ENCODE data around the gene ASAP3.

The ASAP3 gene

GRCh38 chr1:23483321-23484252 lies at the start of gene ASAP3 (continued):
- TF ChIP-seq ZBTB10 (tag by site-specific recombination; IDR thresholded peaks at IDR 0.05) (peak; percentile 90), ZNF324 (tag by site-specific recombination; IDR thresholded peaks at IDR 0.05) (no peak), KLF9 (tag by site-specific recombination; IDR thresholded peaks at IDR 0.05; ENCODE audit: low read depth) (no peak), ZNF423 (tag by site-specific recombination; IDR thresholded peaks at IDR 0.05) (no peak), ZNF138 (tag by site-specific recombination; IDR thresholded peaks at IDR 0.05; ENCODE audit: borderline replicate concordance) (no peak), KLF7 (tag by site-specific recombination; IDR thresholded peaks at IDR 0.05; ENCODE audit: borderline replicate concordance) (no peak), ZNF404 (tag by site-specific recombination; IDR thresholded peaks at IDR 0.05) (no peak), ZNF433 (tag by site-specific recombination; IDR thresholded peaks at IDR 0.05; ENCODE audit: low read depth) (no peak), CTCF (tag by site-specific recombination; IDR thresholded peaks at IDR 0.05) (0 out of 2 replicates have a peak, but pooled peaks have one; percentile 16), ZNF10 (tag by site-specific recombination; IDR thresholded peaks at IDR 0.05) (no peak), ZNF132 (tag by site-specific recombination; IDR thresholded peaks at IDR 0.05; ENCODE audit: borderline replicate concordance) (no peak), ZBTB48 (tag by site-specific recombination; IDR thresholded peaks at IDR 0.05) (no peak), ZNF391 (tag by site-specific recombination; IDR thresholded peaks at IDR 0.05; ENCODE audit: borderline replicate concordance, low read depth) (no peak), ZNF350 (tag by site-specific recombination; IDR thresholded peaks at IDR 0.05) (no peak), ZNF302 (tag by site-specific recombination; IDR thresholded peaks at IDR 0.05; ENCODE audit: low read depth) (no peak), ZNF777 (tag by site-specific recombination; IDR thresholded peaks at IDR 0.05; ENCODE audit: borderline replicate concordance) (peak; percentile 89; the same call in 1 of the 2 replicates), ZNF24 (tag by site-specific recombination; IDR thresholded peaks at IDR 0.05) (0 out of 2 replicates have a peak, but pooled peaks have one; percentile 24), KLF10 (tag by site-specific recombination; IDR thresholded peaks at IDR 0.05) (0 out of 2 replicates have a peak, but pooled peaks have one; percentile 31), ZNF585B (tag by site-specific recombination; IDR thresholded peaks at IDR 0.05) (no peak), ZFP37 (tag by site-specific recombination; IDR thresholded peaks at IDR 0.05) (no peak), BCL11A (tag by site-specific recombination; IDR thresholded peaks at IDR 0.05; ENCODE audit: low read depth) (no peak), ZNF292 (tag by site-specific recombination; IDR thresholded peaks at IDR 0.05; ENCODE audit: borderline replicate concordance, low read depth) (no peak), AEBP2 (tag by site-specific recombination; IDR thresholded peaks at IDR 0.05; ENCODE audit: borderline replicate concordance) (no peak), ZNF37A (tag by site-specific recombination; IDR thresholded peaks at IDR 0.05) (no peak), ZNF670 (tag by site-specific recombination; IDR thresholded peaks at IDR 0.05; ENCODE audit: low read depth) (no peak), ZNF558 (tag by site-specific recombination; IDR thresholded peaks at IDR 0.05) (no peak), ZNF837 (tag by site-specific recombination; IDR thresholded peaks at IDR 0.05) (no peak), SCRT2 (tag by site-specific recombination; IDR thresholded peaks at IDR 0.05) (peak; percentile 79), ZNF621 (tag by site-specific recombination; IDR thresholded peaks at IDR 0.05) (no peak)
- TF ChIP-seq, protein P1, sequence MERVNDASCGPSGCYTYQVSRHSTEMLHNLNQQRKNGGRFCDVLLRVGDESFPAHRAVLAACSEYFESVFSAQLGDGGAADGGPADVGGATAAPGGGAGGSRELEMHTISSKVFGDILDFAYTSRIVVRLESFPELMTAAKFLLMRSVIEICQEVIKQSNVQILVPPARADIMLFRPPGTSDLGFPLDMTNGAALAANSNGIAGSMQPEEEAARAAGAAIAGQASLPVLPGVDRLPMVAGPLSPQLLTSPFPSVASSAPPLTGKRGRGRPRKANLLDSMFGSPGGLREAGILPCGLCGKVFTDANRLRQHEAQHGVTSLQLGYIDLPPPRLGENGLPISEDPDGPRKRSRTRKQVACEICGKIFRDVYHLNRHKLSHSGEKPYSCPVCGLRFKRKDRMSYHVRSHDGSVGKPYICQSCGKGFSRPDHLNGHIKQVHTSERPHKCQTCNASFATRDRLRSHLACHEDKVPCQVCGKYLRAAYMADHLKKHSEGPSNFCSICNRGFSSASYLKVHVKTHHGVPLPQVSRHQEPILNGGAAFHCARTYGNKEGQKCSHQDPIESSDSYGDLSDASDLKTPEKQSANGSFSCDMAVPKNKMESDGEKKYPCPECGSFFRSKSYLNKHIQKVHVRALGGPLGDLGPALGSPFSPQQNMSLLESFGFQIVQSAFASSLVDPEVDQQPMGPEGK (tag by site-specific recombination; IDR thresholded peaks at IDR 0.05) = peak; percentile 41; the same call in 1 of the 2 replicates
- TF ChIP-seq, protein P2, sequence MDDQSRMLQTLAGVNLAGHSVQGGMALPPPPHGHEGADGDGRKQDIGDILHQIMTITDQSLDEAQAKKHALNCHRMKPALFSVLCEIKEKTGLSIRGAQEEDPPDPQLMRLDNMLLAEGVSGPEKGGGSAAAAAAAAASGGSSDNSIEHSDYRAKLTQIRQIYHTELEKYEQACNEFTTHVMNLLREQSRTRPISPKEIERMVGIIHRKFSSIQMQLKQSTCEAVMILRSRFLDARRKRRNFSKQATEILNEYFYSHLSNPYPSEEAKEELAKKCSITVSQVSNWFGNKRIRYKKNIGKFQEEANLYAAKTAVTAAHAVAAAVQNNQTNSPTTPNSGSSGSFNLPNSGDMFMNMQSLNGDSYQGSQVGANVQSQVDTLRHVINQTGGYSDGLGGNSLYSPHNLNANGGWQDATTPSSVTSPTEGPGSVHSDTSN (CRISPR knock-in tag; IDR thresholded peaks at IDR 0.05) = no peak
